HG02973 (cell line): ENCODE results near the gene ADAMTS20.

Experiments used
- ATAC-seq: cut with Tn5 transposase; IDR thresholded peaks from one replicate; pipeline ENCODE4 v1.9.1; 2021; ENCODE audit warnings: moderate library complexity; ENCODE audit not compliant: unreplicated experiment

The ADAMTS20 gene

GRCh38 chr12:43493261-43493797 lies 58.7 kb downstream of the ADAMTS20 start:
- ATAC-seq = no peak

- no peak for ATAC-seq
Measured at GRCh38 chr12:43482311-43483085, 69.5 kb downstream of the ADAMTS20 start.

- no peak for ATAC-seq
Measured at GRCh38 chr12:43480591-43480990, 71.4 kb downstream of the ADAMTS20 start.

GRCh38 chr12:43462741-43463140 lies 89.3 kb downstream of the ADAMTS20 start:
- ATAC-seq = no peak

- ATAC-seq = no peak
Measured at GRCh38 chr12:43462080-43462479, 89.9 kb downstream of the ADAMTS20 start.

- no peak for ATAC-seq
Measured at GRCh38 chr12:43459285-43459684, 92.7 kb downstream of the ADAMTS20 start.

- ATAC-seq = no peak
Measured at GRCh38 chr12:43453761-43454160, 98.2 kb downstream of the ADAMTS20 start.

- ATAC-seq = peak; percentile 72
Measured at GRCh38 chr12:43444940-43445564, 107.0 kb downstream of the ADAMTS20 start.

- ATAC-seq = no peak
Measured at GRCh38 chr12:43436597-43436996, 115.4 kb downstream of the ADAMTS20 start.

GRCh38 chr12:43434614-43435013 lies 117.4 kb downstream of the ADAMTS20 start:
- no peak for ATAC-seq

- no peak for ATAC-seq
Measured at GRCh38 chr12:43428088-43428600, 123.9 kb downstream of the ADAMTS20 start.

GRCh38 chr12:43425361-43425760 lies 126.6 kb downstream of the ADAMTS20 start:
- no peak for ATAC-seq

- ATAC-seq = no peak
Measured at GRCh38 chr12:43416981-43417380, 135.0 kb downstream of the ADAMTS20 start.

GRCh38 chr12:43407816-43408645 lies 144.0 kb downstream of the ADAMTS20 start:
- ATAC-seq = peak; percentile 84

- no peak for ATAC-seq
Measured at GRCh38 chr12:43406801-43407200, 145.2 kb downstream of the ADAMTS20 start.

- no peak for ATAC-seq
Measured at GRCh38 chr12:43402436-43402835, 149.6 kb downstream of the ADAMTS20 start.

GRCh38 chr12:43401096-43401495 lies 150.9 kb downstream of the ADAMTS20 start:
- no peak for ATAC-seq

GRCh38 chr12:43396671-43397070 lies 155.3 kb downstream of the ADAMTS20 start:
- ATAC-seq = no peak

GRCh38 chr12:43392116-43392515 lies 159.9 kb downstream of the ADAMTS20 start:
- ATAC-seq = no peak

- no peak for ATAC-seq
Measured at GRCh38 chr12:43381879-43382278, 170.1 kb downstream of the ADAMTS20 start.

- ATAC-seq = no peak
Measured at GRCh38 chr12:43378448-43378847, 173.6 kb downstream of the ADAMTS20 start.
